RWPE1 (cell line): Measurements from ENCODE around the gene PRMT5.

Source experiments
- CTCF ChIA-PET: fragments of 350-600 bp; sonication (Branson Sonifier 250); formaldehyde crosslinking; extraction: SDS; loops from one replicate; lab custom pipeline; 2021; lab: Yijun Ruan, JAX
- POLR2A ChIA-PET: fragments of 400-600 bp; formaldehyde crosslinking; extraction: SDS; loops from one replicate; lab custom pipeline; 2020; ENCODE audit warnings: antibody characterized with exemption; ENCODE audit not compliant: low non-redundant PET; lab: Yijun Ruan, JAX
- DNase-seq: peaks from one replicate; pipeline ENCODE4 v3.0.0; 2012; ENCODE audit warnings: low spot score
- H3K27ac ChIP-seq: fragments of 450-650 bp; 2 replicates; pipeline ENCODE4 v1.5.1; 2017
- CTCF ChIP-seq: fragments of 450-650 bp; conservative IDR thresholded peaks from 2 replicates; pipeline ENCODE4 v1.5.1; 2017; ENCODE audit warnings: low read depth, mild to moderate bottlenecking

Gene PRMT5

GRCh38 chr14:22893706-22894105 is 35.5 kb downstream of the PRMT5 start:
- H3K27ac ChIP-seq: no peak overlapping the region
- POLR2A ChIA-PET: no interaction called here
- CTCF ChIA-PET: interaction anchor here (0.6 kb wide), 2 partner anchors 21 to 161 kb away, joined by 3 to 4 read pairs; no protein-coding TSS in a partner anchor

DNA sequence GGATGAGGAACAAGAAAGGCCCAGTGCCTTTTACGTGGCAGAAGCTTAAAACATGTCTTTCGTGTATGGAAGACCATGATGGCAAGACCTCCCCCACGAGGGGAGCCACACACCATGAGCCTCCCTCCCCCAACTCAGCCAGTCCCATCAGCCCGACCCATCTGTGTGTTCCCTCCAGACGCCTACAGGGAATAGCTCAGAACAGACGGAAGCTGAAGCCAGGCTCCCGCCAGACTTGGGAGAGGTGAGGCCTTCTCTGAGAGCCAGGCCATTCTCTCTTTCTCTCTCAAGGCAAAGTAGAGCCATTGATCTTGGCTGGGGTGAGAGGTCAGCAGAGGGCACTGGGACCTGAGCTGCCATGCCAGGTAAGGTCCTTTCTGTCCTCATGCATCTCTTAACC is 36.7 kb downstream of the PRMT5 start:
- ChIA-PET CTCF (no interaction called here), POLR2A (interaction anchor here (0.7 kb wide), 1 partner anchor 9 kb away, joined by 3 read pairs; no protein-coding TSS in a partner anchor)
- H3K27ac ChIP-seq: peak overlapping the region; percentile 25; the same call in 1 of the 2 replicates
- DNase-seq: no peak
- TF ChIP-seq CTCF: no peak

More at GRCh38 chr14:22893706-22894105, 35.5 kb downstream of the PRMT5 start:
- no peak for DNase-seq
- no peak for TF ChIP-seq CTCF

DNA sequence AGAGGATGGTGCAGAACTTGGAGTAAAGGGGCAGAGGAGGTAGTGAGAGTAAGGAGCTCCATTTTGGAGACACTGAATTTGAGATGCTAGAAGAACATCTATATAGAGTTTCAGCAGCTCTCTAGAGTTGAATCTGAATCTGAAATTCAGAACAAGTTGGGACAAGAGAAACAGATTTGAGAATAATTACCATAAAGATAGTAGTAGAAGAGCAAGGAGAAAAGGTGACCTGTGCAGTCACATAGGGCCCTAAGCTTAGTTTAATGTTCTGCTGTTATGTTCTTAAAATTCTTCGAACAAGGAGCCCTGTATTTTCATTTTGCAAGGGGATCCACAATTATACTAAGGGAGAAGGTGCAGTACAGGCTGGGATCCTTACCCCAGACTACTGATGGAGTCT is 38.8 kb downstream of the PRMT5 start:
- DNase-seq: no peak
- H3K27ac ChIP-seq: peak overlapping the region; percentile 37; the same call in 1 of the 2 replicates
- no peak for TF ChIP-seq CTCF
- ChIA-PET CTCF (interaction anchor here (1.6 kb wide), 1 partner anchor 10 kb away, joined by 5 read pairs; no protein-coding TSS in a partner anchor), POLR2A (no interaction called here)

DNA sequence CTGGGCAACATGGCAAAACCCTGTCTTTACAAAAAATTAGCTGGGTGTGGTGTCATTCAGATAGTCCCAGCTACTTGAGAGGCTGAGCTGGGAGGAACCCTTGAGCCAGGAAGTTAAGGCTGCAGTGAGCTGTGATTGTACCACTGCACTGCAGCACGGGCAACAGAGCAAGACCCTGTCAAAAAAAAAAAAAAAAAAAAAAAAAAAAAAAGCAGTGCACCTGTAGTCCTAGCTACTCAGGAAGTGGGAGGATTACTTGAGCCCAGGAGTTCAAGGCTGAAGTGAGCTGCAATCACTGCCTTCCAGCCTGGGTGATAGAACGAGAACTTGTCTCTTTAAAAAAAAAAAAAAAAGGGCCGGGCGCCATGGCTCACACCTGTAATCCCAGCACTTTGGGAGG is 40.5 kb downstream of the PRMT5 start:
- no peak overlapping the region for H3K27ac ChIP-seq
- no peak for DNase-seq
- ChIA-PET POLR2A (no interaction called here), CTCF (interaction anchor here (0.6 to 1.2 kb wide), 3 partner anchors 11 to 43 kb away, joined by 3 to 8 read pairs (median 3); no protein-coding TSS in a partner anchor)
- no peak for TF ChIP-seq CTCF

DNA sequence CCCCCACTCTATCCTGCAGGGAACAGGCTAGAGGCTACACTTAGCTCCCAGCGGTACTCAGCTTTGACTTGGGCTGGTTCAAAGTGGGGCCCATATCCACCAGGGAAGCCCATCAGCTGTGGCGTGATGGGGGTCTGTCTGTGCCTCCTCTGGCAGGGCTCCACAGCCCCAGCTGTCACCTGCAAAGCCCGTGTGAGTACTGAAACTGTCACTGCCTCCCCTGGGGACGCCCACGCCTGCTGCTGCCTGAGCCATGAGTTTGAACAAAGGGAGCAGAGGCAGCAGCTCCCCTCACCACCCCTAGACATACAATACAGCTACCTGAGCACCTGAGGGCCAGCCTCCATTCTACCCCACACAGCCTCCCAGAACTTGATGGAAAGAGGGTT is 41.2 kb downstream of the PRMT5 start:
- POLR2A ChIA-PET: no interaction called here
- CTCF ChIA-PET: interaction anchor here (1.2 to 1.5 kb wide), 4 partner anchors 8 to 65 kb away, joined by 3 to 8 read pairs (median 4); no protein-coding TSS in a partner anchor

More for the DNA sequence above, 41.2 kb downstream of the PRMT5 start:
- TF ChIP-seq CTCF: no peak
- no peak for DNase-seq
- H3K27ac ChIP-seq: peak overlapping the region; percentile 88
